GM23338 (cell line): Measurements from ENCODE around the gene PDX1. TPM values are rescaled to one million over a fixed set of nuclear protein-coding genes. Genes with fewer than 3 reads are reported as not detected.

Source experiments
- ATAC-seq: fragments of 200-7000 bp; cut with Tn5 transposase; 3 replicates; pipeline ENCODE4 v1.9.1; 2020
- DNase-seq: peaks from one replicate; pipeline ENCODE4 v3.0.0-alpha.2; 2015; ENCODE audit warnings: low spot score
- H2AFZ ChIP-seq: fragments of 200-600 bp; sonication (generic); 2 replicates; pipeline ENCODE4 v1.8.0; 2016; ENCODE audit warnings: antibody characterized with exemption, mild to moderate bottlenecking, moderate library complexity
- H3F3A ChIP-seq: fragments of 200-600 bp; sonication (generic); replicated peaks from 2 replicates; pipeline ENCODE4 v1.8.0; 2017; ENCODE audit warnings: antibody characterized with exemption, mixed run types, low read depth
- H3K27ac ChIP-seq: fragments of 200-600 bp; sonication (generic); 2 replicates; pipeline ENCODE4 v1.6.1; 2016; ENCODE audit warnings: low read depth
- H3K27me3 ChIP-seq: fragments of 200-600 bp; sonication (generic); 2 replicates; pipeline ENCODE4 v1.8.0; 2016; ENCODE audit warnings: mild to moderate bottlenecking, mixed run types, moderate library complexity; ENCODE audit not compliant: insufficient read depth
- H3K36me3 ChIP-seq: fragments of 200-600 bp; sonication (generic); 2 replicates; pipeline ENCODE4 v1.8.0; 2016; ENCODE audit warnings: mild to moderate bottlenecking; ENCODE audit not compliant: insufficient read depth
- H3K4me1 ChIP-seq: fragments of 200-600 bp; sonication (generic); 2 replicates; pipeline ENCODE4 v1.8.0; 2016; ENCODE audit warnings: mild to moderate bottlenecking, moderate library complexity; ENCODE audit not compliant: insufficient read depth
- H3K4me2 ChIP-seq: fragments of 200-600 bp; sonication (generic); 2 replicates; pipeline ENCODE4 v1.7.1; 2017; ENCODE audit warnings: mixed run types
- H3K4me3 ChIP-seq: fragments of 200-600 bp; sonication (generic); 2 replicates; pipeline ENCODE4 v1.6.1; 2016; ENCODE audit warnings: mixed run types
- H3K79me2 ChIP-seq: fragments of 200-600 bp; sonication (generic); replicated peaks from 2 replicates; pipeline ENCODE4 v1.8.0; 2017; ENCODE audit warnings: mild to moderate bottlenecking; ENCODE audit not compliant: insufficient read depth
- H3K9me2 ChIP-seq: fragments of 200-600 bp; sonication (generic); 2 replicates; pipeline ENCODE4 v1.8.0; 2017; ENCODE audit not compliant: insufficient read depth
- H4K20me1 ChIP-seq: fragments of 200-600 bp; sonication (generic); replicated peaks from 2 replicates; pipeline ENCODE4 v1.8.0; 2017; ENCODE audit warnings: mild to moderate bottlenecking; ENCODE audit not compliant: insufficient read depth
- H3K27ac Mint-ChIP-seq: 2 replicates; pipeline ENCODE4 v1.8.0; 2020; ENCODE audit warnings: inconsistent platforms, mild to moderate bottlenecking, moderate library complexity, mixed read lengths
- H3K27me3 Mint-ChIP-seq: 3 replicates; pipeline ENCODE4 v1.8.0; 2022; ENCODE audit warnings: low read depth, mild to moderate bottlenecking, moderate library complexity, mixed read lengths, inconsistent platforms; ENCODE audit not compliant: insufficient read depth, poor library complexity
- H3K36me3 Mint-ChIP-seq: 3 replicates; pipeline ENCODE4 v1.8.0; 2021; ENCODE audit warnings: low read depth, mild to moderate bottlenecking, inconsistent platforms, moderate library complexity, mixed read lengths
- H3K4me1 Mint-ChIP-seq: 3 replicates; pipeline ENCODE4 v1.8.0; 2020; ENCODE audit warnings: mild to moderate bottlenecking, inconsistent platforms, mixed read lengths
- H3K4me3 Mint-ChIP-seq: 3 replicates; pipeline ENCODE4 v1.8.0; 2021; ENCODE audit warnings: moderate library complexity, mild to moderate bottlenecking, inconsistent platforms, mixed read lengths
- H3K9me3 Mint-ChIP-seq: 3 replicates; pipeline ENCODE4 v1.8.0; 2020; ENCODE audit warnings: moderate library complexity, mild to moderate bottlenecking, inconsistent platforms, mixed read lengths
- CTCF ChIP-seq, 2 experiments: fragments of 200-600 bp in 1 of 2; sonication (generic) in 1 of 2; conservative IDR thresholded peaks; 2 replicates each; pipeline versions ENCODE4 v1.5.1 to v1.6.1; 2016 to 2017; ENCODE audit warnings: antibody characterized with exemption in 2 of 2, low read depth in 2 of 2, mild to moderate bottlenecking in 2 of 2, moderate library complexity in 1 of 2
- EZH2 ChIP-seq: fragments of 200-600 bp; sonication (generic); IDR thresholded peaks from one replicate; pipeline ENCODE4 v1.8.0; 2017; ENCODE audit warnings: antibody characterized with exemption, mild to moderate bottlenecking, low read depth; ENCODE audit not compliant: unreplicated experiment
- EZH2phosphoT487 ChIP-seq: fragments of 200-600 bp; sonication (generic); IDR thresholded peaks from one replicate; pipeline ENCODE4 v1.8.1; 2018; ENCODE audit warnings: antibody characterized with exemption; ENCODE audit not compliant: unreplicated experiment
- POLR2AphosphoS5 ChIP-seq: IDR thresholded peaks from 2 replicates; pipeline ENCODE4 v1.6.1; 2016; ENCODE audit warnings: antibody characterized with exemption, low read depth
- STAT1 ChIP-seq: IDR thresholded peaks from one replicate; pipeline ENCODE4 v1.6.1; 2016; ENCODE audit warnings: antibody characterized with exemption; ENCODE audit not compliant: unreplicated experiment
- ZNF114 ChIP-seq: fragments of 250-450 bp; sonication (Bioruptor Pico); IDR thresholded peaks from 2 replicates; pipeline ENCODE4 v1.5.0; 2020; ENCODE audit warnings: mild to moderate bottlenecking, moderate library complexity
- ZNF331 ChIP-seq: fragments of 250-450 bp; sonication (Bioruptor Pico); IDR thresholded peaks from 2 replicates; pipeline ENCODE4 v1.5.0; 2020; ENCODE audit warnings: low read depth, mild to moderate bottlenecking, moderate library complexity
- polyA plus RNA-seq: library from polyadenylated mRNA; unstranded; fragments of >200 nt; fragmentation: Nextera tagmentation; extraction: Ambion mirVana; gene quantifications from 2 replicates; pipeline ENCODE4 v1.2.1, GENCODE V29; 2016
- total RNA-seq: library from RNA; depleted of rRNA; stranded (reverse); fragments of >200 nt; shearing (Covaris generic); gene quantifications from 2 replicates; pipeline ENCODE4 v1.2.3, GENCODE V29; 2014

The PDX1 gene
- total and polyA plus RNA-seq, 2 experiments from 2014 or later, result not detected

GRCh38 chr13:27925220-27925991 is 5.6 kb downstream of the PDX1 start:
- DNase-seq, result no peak
- no peak overlapping the region for H3K27ac Mint-ChIP-seq
- H3K36me3 Mint-ChIP-seq, result no peaks in the 10 kb centered on the region; the same call in 2 of the 3 replicates
- no peak overlapping the region for H3K4me3 ChIP-seq
- ATAC-seq, result no peak
- no peak overlapping the region for H3K27ac ChIP-seq
- no peaks in the 10 kb centered on the region for H3K79me2 ChIP-seq
- H3K4me2 ChIP-seq, result no peak overlapping the region
- no peaks in the 10 kb centered on the region for H3K9me2 ChIP-seq
- peaks cover 44% of the 10 kb centered on the region for H3F3A ChIP-seq
- H3K4me3 Mint-ChIP-seq, result no peak overlapping the region
- no peak for TF ChIP-seq POLR2AphosphoS5
- TF ChIP-seq ZNF331 (CRISPR knock-in tag), result no peak
- no peak for TF ChIP-seq CTCF (conservative IDR thresholded peaks at IDR 0.05; ENCODE audit: low read depth in 2 of 2)
- no peak for TF ChIP-seq ZNF114 (CRISPR knock-in tag)
- peak; percentile 96 for TF ChIP-seq EZH2
- peak; percentile 72 for TF ChIP-seq EZH2phosphoT487
- H4K20me1 ChIP-seq, result peaks cover 50% of the 10 kb centered on the region
- no peaks in the 10 kb centered on the region for H3K36me3 ChIP-seq
- H3K4me1 ChIP-seq, result peaks cover 45% of the 10 kb centered on the region
- peaks cover 100% of the 10 kb centered on the region for H3K27me3 ChIP-seq
- H3K27me3 Mint-ChIP-seq, result peaks cover 99% of the 10 kb centered on the region
- H2AFZ ChIP-seq, result no peak overlapping the region
- H3K9me3 Mint-ChIP-seq, result peaks cover 6% of the 10 kb centered on the region; the same call in 1 of the 3 replicates
- H3K4me1 Mint-ChIP-seq, result peaks cover 50% of the 10 kb centered on the region

GRCh38 chr13:27926644-27927434 is 7.0 kb downstream of the PDX1 start:
- H2AFZ ChIP-seq, result no peak overlapping the region
- peaks cover 64% of the 10 kb centered on the region for H4K20me1 ChIP-seq

More at GRCh38 chr13:27926644-27927434, 7.0 kb downstream of the PDX1 start:
- H3K36me3 ChIP-seq, result no peaks in the 10 kb centered on the region
- peak overlapping the region; percentile 55 for H3K4me2 ChIP-seq
- peak; percentile 62 for DNase-seq
- H3K27ac ChIP-seq, result no peak overlapping the region
- H3K27me3 Mint-ChIP-seq, result peaks cover 99% of the 10 kb centered on the region
- H3K4me3 ChIP-seq, result 0 out of 2 replicates have a peak overlapping the region, but pooled peaks have one; percentile 24
- H3K27ac Mint-ChIP-seq, result no peak overlapping the region
- H3K36me3 Mint-ChIP-seq, result no peaks in the 10 kb centered on the region; the same call in 2 of the 3 replicates
- H3K9me2 ChIP-seq, result no peaks in the 10 kb centered on the region
- peaks cover 6% of the 10 kb centered on the region; the same call in 1 of the 3 replicates for H3K9me3 Mint-ChIP-seq
- no peaks in the 10 kb centered on the region for H3K79me2 ChIP-seq
- peaks cover 37% of the 10 kb centered on the region for H3F3A ChIP-seq
- H3K4me3 Mint-ChIP-seq, result peak overlapping the region; percentile 38; the same call in 1 of the 3 replicates
- ATAC-seq, result peak; percentile 9
- H3K4me1 ChIP-seq, result peaks cover 35% of the 10 kb centered on the region
- H3K27me3 ChIP-seq, result peaks cover 100% of the 10 kb centered on the region
- TF ChIP-seq EZH2phosphoT487 (peak; percentile 79), CTCF (conservative IDR thresholded peaks at IDR 0.05; ENCODE audit: low read depth in 2 of 2) (peak in 1 of 2 experiments; percentile 17; a peak in 1 of 4 replicates), EZH2 (peak; percentile 99), ZNF331 (CRISPR knock-in tag) (no peak), STAT1 (no peak)
- peaks cover 44% of the 10 kb centered on the region for H3K4me1 Mint-ChIP-seq
